NCI-H2029 treated with DMSO at 0.1 percent for 48 hours (cell line): ENCODE results near the gene SRGAP1.

Experiments used
- DNase-seq: peaks from one replicate; lab custom pipeline; 2025; lab: John Stamatoyannopoulos, UW

Gene SRGAP1

GRCh38 chr12:63844391-63845341 lies at the start of gene SRGAP1:
Gene SRGAP1, plus strand, starts transcription at chr12:63844700. Its CDS starts 117 bp downstream, at chr12:63844817.
- DNase-seq: peak; percentile 54

- DNase-seq: no peak
Measured at GRCh38 chr12:63795032-63795687, 49.3 kb upstream of the SRGAP1 start.

- DNase-seq: no peak
Measured at GRCh38 chr12:63795944-63796343, 48.6 kb upstream of the SRGAP1 start.

- peak; percentile 10 for DNase-seq
Measured at GRCh38 chr12:63802012-63802608, 42.4 kb upstream of the SRGAP1 start.

GRCh38 chr12:63804746-63805145 lies 39.8 kb upstream of the SRGAP1 start:
- DNase-seq: no peak

GRCh38 chr12:63805704-63806672 lies 38.5 kb upstream of the SRGAP1 start:
- peak; percentile 98 for DNase-seq

GRCh38 chr12:63808631-63809030 lies 35.9 kb upstream of the SRGAP1 start:
- no peak for DNase-seq

- no peak for DNase-seq
Measured at GRCh38 chr12:63809566-63809965, 34.9 kb upstream of the SRGAP1 start.

GRCh38 chr12:63811334-63811733 lies 33.2 kb upstream of the SRGAP1 start:
- no peak for DNase-seq

GRCh38 chr12:63811755-63812154 lies 32.7 kb upstream of the SRGAP1 start:
- DNase-seq: no peak

GRCh38 chr12:63814146-63814772 lies 30.2 kb upstream of the SRGAP1 start:
- peak; percentile 51 for DNase-seq

GRCh38 chr12:63815482-63815852 lies 29.0 kb upstream of the SRGAP1 start:
- DNase-seq: no peak

GRCh38 chr12:63816031-63816430 lies 28.5 kb upstream of the SRGAP1 start:
- no peak for DNase-seq

GRCh38 chr12:63820427-63820826 lies 24.1 kb upstream of the SRGAP1 start:
- no peak for DNase-seq

GRCh38 chr12:63821781-63822251 lies 22.7 kb upstream of the SRGAP1 start:
- no peak for DNase-seq

- DNase-seq: no peak
Measured at GRCh38 chr12:63822352-63822751, 22.1 kb upstream of the SRGAP1 start.

- no peak for DNase-seq
Measured at GRCh38 chr12:63823040-63823439, 21.5 kb upstream of the SRGAP1 start.

- DNase-seq: no peak
Measured at GRCh38 chr12:63826006-63826585, 18.4 kb upstream of the SRGAP1 start.

- DNase-seq: no peak
Measured at GRCh38 chr12:63828867-63829266, 15.6 kb upstream of the SRGAP1 start.

- DNase-seq: no peak
Measured at GRCh38 chr12:63836046-63836445, 8.5 kb upstream of the SRGAP1 start.

- DNase-seq: no peak
Measured at GRCh38 chr12:63836936-63837335, 7.6 kb upstream of the SRGAP1 start.
